ENCODE data around the gene PLEKHF1. TPM values are rescaled to one million over a fixed set of nuclear protein-coding genes. Genes with fewer than 3 reads are reported as not detected.
"Not testable (repeated sequence)": the region's sequence is repeated elsewhere in the genome, so short reads cannot be mapped to it uniquely, and the experiment has no call there.

Gene PLEKHF1
- total RNA-seq, 4 donors from 2014 or later = 13.1 to 18.1 (median 17.2) TPM

DNA sequence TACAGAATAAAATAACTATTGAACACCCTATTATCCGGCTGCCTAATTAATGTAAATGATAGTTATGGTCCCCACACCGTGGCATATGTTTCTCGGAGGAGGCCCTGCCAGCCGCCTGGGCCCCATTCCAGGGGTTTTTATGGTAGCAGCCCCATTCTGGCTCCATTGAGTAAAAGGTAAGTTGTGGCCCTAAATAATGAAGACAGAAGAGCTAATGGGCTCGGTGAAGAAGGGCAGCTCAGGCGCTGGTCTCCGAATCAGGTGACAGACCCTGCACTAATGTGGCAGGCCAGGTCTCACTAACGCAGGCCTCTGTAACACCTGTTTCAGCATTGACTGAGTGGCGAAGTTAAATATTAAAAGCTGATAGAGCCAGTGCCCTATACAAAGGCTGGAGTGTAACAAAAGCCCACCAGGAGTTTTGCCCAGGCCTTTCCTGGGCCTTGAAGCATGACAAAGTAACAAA, 40.0 kb upstream of the PLEKHF1 start:
- intact Hi-C loops (cut with DNase I; ENCODE audit: low total_unique reads) = no loop called here
- no peak overlapping the region for H3K4me3 ChIP-seq (ENCODE audit: low read depth, poor library complexity, severe bottlenecking)
- 78 to 88% methylated on average over 9 of the region's 9 CpGs for WGBS, 2 donors
- no peak for DNase-seq (ENCODE audit: low spot score in 2 of 2)
- TF ChIP-seq CTCF (IDR thresholded peaks at IDR 0.05) (no peak), POLR2A (IDR thresholded peaks at IDR 0.05) (no peak)

DNA sequence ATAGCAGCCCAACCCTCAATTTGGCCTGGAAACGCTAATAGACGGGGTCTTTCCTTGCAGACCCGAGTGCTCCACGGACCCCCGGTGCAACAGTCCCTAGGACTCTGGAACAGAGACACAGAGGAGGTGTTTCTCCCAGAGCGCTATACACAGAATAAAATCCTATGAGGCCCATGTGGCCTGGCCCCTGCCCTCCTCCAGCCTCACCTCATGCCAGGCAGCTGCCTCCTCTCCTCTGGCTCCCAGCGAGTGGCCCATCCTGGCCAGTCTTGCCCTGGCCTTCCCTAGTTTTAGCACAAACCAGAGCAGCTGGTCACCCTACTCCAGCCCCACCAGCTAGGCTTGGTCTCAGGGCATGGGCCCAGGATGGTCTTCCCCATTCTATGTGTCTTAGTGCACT, 38.9 kb upstream of the PLEKHF1 start:
- intact Hi-C loops (cut with DNase I; ENCODE audit: low total_unique reads) = no loop called here
- DNase-seq (ENCODE audit: low spot score in 2 of 2) = no peak
- 88 to 89% methylated on average over 7 of the region's 7 CpGs for WGBS, 2 donors
- no peak overlapping the region for H3K4me3 ChIP-seq (ENCODE audit: low read depth, poor library complexity, severe bottlenecking)
- TF ChIP-seq POLR2A (IDR thresholded peaks at IDR 0.05) (no peak), CTCF (IDR thresholded peaks at IDR 0.05) (no peak)

DNA sequence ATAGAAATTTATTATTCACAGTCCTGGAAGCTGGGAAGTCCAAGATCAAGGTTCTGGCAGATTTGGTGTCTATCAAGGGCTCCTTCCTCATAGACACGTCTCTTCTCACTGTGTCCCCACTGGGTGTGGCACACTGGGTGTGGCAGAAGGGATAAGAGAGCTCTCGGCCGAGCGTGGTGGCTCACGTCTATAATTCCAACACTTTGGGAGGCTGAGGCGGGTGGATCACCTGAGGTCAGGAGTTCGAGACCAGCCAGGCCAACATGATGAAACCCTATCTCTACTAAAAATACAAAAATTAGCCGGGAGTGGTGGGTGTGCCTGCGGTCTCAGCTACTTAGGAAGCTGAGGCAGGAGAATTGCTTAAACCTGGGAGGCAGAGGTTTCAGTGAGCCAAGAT, 38.4 kb upstream of the PLEKHF1 start:
- intact Hi-C loops (cut with DNase I; ENCODE audit: low total_unique reads) = not testable (repeated sequence)

GRCh38 chr19:29628661-29629385, 36.4 kb upstream of the PLEKHF1 start:
- WGBS, 2 donors = 93 to 96% methylated on average over 16 of the region's 16 CpGs
- intact Hi-C loops (cut with DNase I; ENCODE audit: low total_unique reads) = no loop called here
- H3K4me3 ChIP-seq (ENCODE audit: low read depth, poor library complexity, severe bottlenecking) = no peak overlapping the region
- DNase-seq (ENCODE audit: low spot score in 2 of 2) = no peak
- no peak for TF ChIP-seq CTCF (IDR thresholded peaks at IDR 0.05)
- no peak for TF ChIP-seq POLR2A (IDR thresholded peaks at IDR 0.05)

More for the DNA sequence above, 38.4 kb upstream of the PLEKHF1 start:
- DNase-seq (ENCODE audit: low spot score in 2 of 2); H3K4me3 ChIP-seq (ENCODE audit: low read depth, poor library complexity, severe bottlenecking): not testable (repeated sequence)
- WGBS, 2 donors = 78 to 81% methylated on average over 9 of the region's 9 CpGs

- intact Hi-C loops (cut with DNase I; ENCODE audit: low total_unique reads) = no loop called here
- no peak overlapping the region for H3K4me3 ChIP-seq (ENCODE audit: low read depth, poor library complexity, severe bottlenecking)
- TF ChIP-seq POLR2A (IDR thresholded peaks at IDR 0.05) (no peak), CTCF (IDR thresholded peaks at IDR 0.05) (no peak)
- peak in 1 of 2 donors; percentile 49 for DNase-seq (ENCODE audit: low spot score in 2 of 2)
- WGBS, 2 donors = 71 to 78% methylated on average over 5 of the region's 5 CpGs
These were observed 35.3 kb upstream of the PLEKHF1 start for GRCh38 chr19:29629836-29630534.

DNA sequence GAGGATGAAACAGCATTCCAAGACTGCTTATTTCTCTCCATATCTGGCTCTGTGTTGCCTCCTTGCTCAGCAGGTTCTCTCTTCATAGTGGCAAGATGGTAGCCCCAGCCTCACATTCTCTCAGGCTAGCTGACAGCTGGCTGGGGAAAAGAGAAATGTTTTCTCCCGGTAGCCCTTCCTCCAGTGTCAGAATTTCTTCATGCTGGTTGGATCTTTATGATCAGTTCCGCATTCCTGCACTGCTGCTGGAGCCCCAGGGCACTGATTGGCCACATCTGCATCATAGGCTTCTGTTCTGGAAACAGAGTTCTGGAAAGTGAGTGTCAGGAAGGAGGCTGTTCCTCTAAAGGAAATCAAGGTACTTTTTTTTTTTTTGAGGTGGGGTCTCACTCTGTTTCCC, 34.6 kb upstream of the PLEKHF1 start:
- intact Hi-C loops (cut with DNase I; ENCODE audit: low total_unique reads) = no loop called here
- 48 to 51% methylated on average over 2 of the region's 2 CpGs for WGBS, 2 donors
- H3K4me3 ChIP-seq (ENCODE audit: low read depth, poor library complexity, severe bottlenecking) = no peak overlapping the region
- DNase-seq (ENCODE audit: low spot score in 2 of 2) = peak in 1 of 2 donors; percentile 31
- TF ChIP-seq CTCF (IDR thresholded peaks at IDR 0.05) (no peak), POLR2A (IDR thresholded peaks at IDR 0.05) (no peak)

Data from lower leg skin (tissue), 4 donors.